H1 (cell line): ENCODE results near the gene GPC6. TPM values are rescaled to one million over a fixed set of nuclear protein-coding genes. Genes with fewer than 3 reads are reported as not detected.

Experiments used
- CTCF ChIA-PET: fragments of 300-600 bp; sonication (Branson Sonifier 250); formaldehyde crosslinking; loops from one replicate; lab custom pipeline; 2021; ENCODE audit not compliant: partially characterized antibody; lab: Charles Lee
- POLR2A ChIA-PET: fragments of 300-600 bp; sonication (Branson Sonifier 250); formaldehyde crosslinking; loops from one replicate; lab custom pipeline; 2021; ENCODE audit warnings: inconsistent platforms; ENCODE audit not compliant: partially characterized antibody; lab: Charles Lee
- DNase-seq, 2 experiments: peaks; one replicate each; pipeline versions ENCODE4 v3.0.0 to v3.0.0-alpha.2; 2010 to 2022; ENCODE audit warnings: low spot score in 2 of 2, low read depth in 1 of 2, mixed read lengths in 1 of 2
- FAIRE-seq: peaks from 2 replicates; lab custom pipeline; 2011; peaks lifted over from hg19 to GRCh38; lab: Jason Lieb, UNC
- H2AFZ ChIP-seq: 2 replicates; pipeline ENCODE4 v1.8.1; 2012; ENCODE audit warnings: low read length, inconsistent platforms
- H2AK5ac ChIP-seq: 2 replicates; pipeline ENCODE4 v1.6.1; 2013; ENCODE audit warnings: low read depth, low read length
- H2BK120ac ChIP-seq: replicated peaks from 2 replicates; pipeline ENCODE3; 2013; ENCODE audit warnings: low read depth, low read length, inconsistent platforms
- H2BK12ac ChIP-seq: 2 replicates; pipeline ENCODE4 v1.6.1; 2013; ENCODE audit warnings: low read depth, low read length
- H2BK15ac ChIP-seq: 2 replicates; pipeline ENCODE4 v1.6.1; 2013; ENCODE audit warnings: low read length
- H2BK20ac ChIP-seq: 2 replicates; pipeline ENCODE4 v1.6.1; 2013; ENCODE audit warnings: low read length
- H2BK5ac ChIP-seq: 2 replicates; pipeline ENCODE4 v1.6.1; 2013; ENCODE audit warnings: low read depth, low read length
- H3K14ac ChIP-seq: 2 replicates; pipeline ENCODE4 v1.6.1; 2013; ENCODE audit warnings: inconsistent platforms; ENCODE audit not compliant: insufficient read length
- H3K18ac ChIP-seq: 2 replicates; pipeline ENCODE4 v1.6.1; 2013; ENCODE audit warnings: low read length; ENCODE audit errors: extremely low read depth
- H3K23ac ChIP-seq: 2 replicates; pipeline ENCODE4 v1.6.1; 2013; ENCODE audit warnings: inconsistent platforms; ENCODE audit not compliant: insufficient read length
- H3K23me2 ChIP-seq: 2 replicates; pipeline ENCODE4 v1.6.1; 2013; ENCODE audit warnings: low read depth, low read length
- H3K27ac ChIP-seq: 2 replicates; pipeline ENCODE4 v1.6.1; 2011; ENCODE audit warnings: low read depth, low read length, inconsistent platforms
- H3K27me3 ChIP-seq, 4 experiments: replicated peaks in 1 of 4; 1 replicate in 1 of 4; 2 replicates in 3 of 4; pipeline versions ENCODE4 v1.6.1 to v1.8.1; 2011 to 2013; ENCODE audit warnings: low read length in 3 of 4, mild to moderate bottlenecking in 3 of 4, inconsistent platforms in 2 of 4, mixed read lengths in 2 of 4, moderate library complexity in 1 of 4; ENCODE audit not compliant: control insufficient read depth in 3 of 4, insufficient read depth in 3 of 4; ENCODE audit errors: extremely low read depth in 1 of 4
- H3K36me3 ChIP-seq, 4 experiments: 2 replicates each; pipeline versions ENCODE4 v1.6.1 to v1.8.1; 2011 to 2013; ENCODE audit warnings: mild to moderate bottlenecking in 4 of 4, low read length in 3 of 4, moderate library complexity in 2 of 4, control low read depth in 1 of 4, inconsistent platforms in 1 of 4; ENCODE audit not compliant: insufficient read depth in 4 of 4, control insufficient read depth in 2 of 4
- H3K4ac ChIP-seq: replicated peaks from 2 replicates; pipeline ENCODE3; 2013; ENCODE audit warnings: low read length, low read depth, mixed read lengths, inconsistent platforms; ENCODE audit not compliant: insufficient read length
- H3K4me1 ChIP-seq, 4 experiments: replicated peaks in 1 of 4; 1 replicate in 1 of 4; 2 replicates in 3 of 4; pipeline versions ENCODE4 v1.6.1 to v1.8.1; 2011 to 2013; ENCODE audit warnings: low read length in 3 of 4, inconsistent platforms in 2 of 4, mixed read lengths in 1 of 4; ENCODE audit not compliant: insufficient read depth in 4 of 4, control insufficient read depth in 3 of 4
- H3K4me2 ChIP-seq, 2 experiments: 2 replicates each; pipeline versions ENCODE4 v1.6.1 to v1.8.1; 2011 to 2013; ENCODE audit warnings: low read depth in 2 of 2, low read length in 2 of 2, control low read depth in 1 of 2, inconsistent platforms in 1 of 2, mild to moderate bottlenecking in 1 of 2; ENCODE audit not compliant: insufficient read depth in 1 of 2
- H3K4me3 ChIP-seq, 4 experiments: fragments of 200-600, 300-600 bp in 1 of 4; sonication (generic), shearing (Covaris generic), sonication (Bioruptor Twin) in 1 of 4; 2 replicates each; pipeline versions ENCODE4 v1.5.1 to v1.8.1; 2011 to 2016; ENCODE audit warnings: low read length in 4 of 4, low read depth in 3 of 4, control low read depth in 2 of 4, inconsistent platforms in 2 of 4, mild to moderate bottlenecking in 2 of 4, mixed read lengths in 1 of 4, moderate library complexity in 1 of 4; ENCODE audit not compliant: insufficient read depth in 2 of 4; ENCODE audit errors: extremely low read depth in 1 of 4
- H3K56ac ChIP-seq: replicated peaks from 2 replicates; pipeline ENCODE3; 2013; ENCODE audit warnings: low read depth, mild to moderate bottlenecking, mixed read lengths, low read length, inconsistent platforms; ENCODE audit not compliant: insufficient read length
- H3K79me1 ChIP-seq: 2 replicates; pipeline ENCODE4 v1.6.1; 2013; ENCODE audit warnings: low read depth, low read length, control low read depth
- H3K79me2 ChIP-seq, 2 experiments: 2 replicates each; pipeline versions ENCODE4 v1.6.1 to v1.8.1; 2012 to 2013; ENCODE audit warnings: low read length in 2 of 2, mild to moderate bottlenecking in 2 of 2, inconsistent platforms in 1 of 2; ENCODE audit not compliant: insufficient read depth in 2 of 2, control insufficient read depth in 1 of 2
- H3K9ac ChIP-seq, 4 experiments: replicated peaks in 1 of 4; 1 replicate in 1 of 4; 2 replicates in 3 of 4; pipeline versions ENCODE4 v1.6.1 to v1.8.1; 2011 to 2013; ENCODE audit warnings: low read depth in 3 of 4, low read length in 3 of 4, control low read depth in 2 of 4, mild to moderate bottlenecking in 2 of 4, moderate library complexity in 2 of 4, inconsistent platforms in 1 of 4; ENCODE audit errors: extremely low read depth in 1 of 4
- H3K9me3 ChIP-seq, 2 experiments: 2 replicates each; pipeline versions ENCODE4 v1.6.1 to v1.8.1; 2012 to 2013; ENCODE audit warnings: mild to moderate bottlenecking in 2 of 2, moderate library complexity in 2 of 2, control low read depth in 1 of 2, inconsistent platforms in 1 of 2, low read depth in 1 of 2, low read length in 1 of 2, mixed read lengths in 1 of 2; ENCODE audit not compliant: insufficient read depth in 2 of 2
- H4K20me1 ChIP-seq, 2 experiments: replicated peaks in 1 of 2; 2 replicates each; pipeline versions ENCODE3 to v1.8.1; 2011 to 2013; ENCODE audit warnings: inconsistent platforms in 2 of 2, low read length in 2 of 2, mild to moderate bottlenecking in 1 of 2; ENCODE audit not compliant: insufficient read depth in 2 of 2, control insufficient read depth in 1 of 2
- H4K5ac ChIP-seq: 2 replicates; pipeline ENCODE4 v1.6.1; 2013; ENCODE audit warnings: low read length, low read depth, mixed read lengths, inconsistent platforms; ENCODE audit not compliant: insufficient read length
- H4K8ac ChIP-seq: 2 replicates; pipeline ENCODE4 v1.8.0; 2013; ENCODE audit warnings: mild to moderate bottlenecking, moderate library complexity, low read length, inconsistent platforms; ENCODE audit not compliant: insufficient read depth; ENCODE audit errors: extremely low read depth
- H4K91ac ChIP-seq: replicated peaks from 2 replicates; pipeline ENCODE3; 2013; ENCODE audit warnings: low read length, mixed read lengths, inconsistent platforms; ENCODE audit not compliant: insufficient read length
- CBX5 ChIP-seq: fragments of 300-800, 300-1000 bp; sonication (generic); IDR thresholded peaks from 2 replicates; pipeline ENCODE4 v1.7.1; 2016; ENCODE audit warnings: antibody characterized with exemption, low read length, low read depth
- CBX8 ChIP-seq: fragments of 300-800, 300-1000 bp; sonication (generic); IDR thresholded peaks from 2 replicates; pipeline ENCODE4 v1.7.1; 2016; ENCODE audit warnings: low read depth, low read length, borderline replicate concordance
- FOSL1 ChIP-seq: IDR thresholded peaks from 2 replicates; pipeline ENCODE4 v1.6.1; 2011; ENCODE audit warnings: mild to moderate bottlenecking, low read depth, low read length, moderate library complexity; ENCODE audit not compliant: insufficient read depth
- HDAC6 ChIP-seq: IDR thresholded peaks from one replicate; pipeline ENCODE4 v1.7.1; 2012; ENCODE audit warnings: low read depth, mild to moderate bottlenecking, inconsistent platforms, low read length, moderate library complexity
- JUN ChIP-seq: IDR thresholded peaks from 2 replicates; pipeline ENCODE4 v1.6.1; 2011; ENCODE audit warnings: low read depth, mild to moderate bottlenecking, improper control_type of control experiment, low read length
- PHF8 ChIP-seq: fragments of 200-600 bp; sonication (generic); conservative IDR thresholded peaks from 2 replicates; pipeline ENCODE4 v1.7.1; 2012; ENCODE audit warnings: low read depth, mild to moderate bottlenecking, inconsistent platforms, low read length, moderate library complexity
- POU5F1 ChIP-seq: IDR thresholded peaks from 2 replicates; pipeline ENCODE4 v1.6.1; 2011; ENCODE audit warnings: low read depth, mild to moderate bottlenecking, low read length, moderate library complexity
- RBBP5 ChIP-seq: IDR thresholded peaks from 2 replicates; pipeline ENCODE4 v1.7.1; 2012; ENCODE audit warnings: low read depth, mild to moderate bottlenecking, inconsistent platforms, low read length, moderate library complexity, borderline replicate concordance
- RNF2 ChIP-seq: fragments of 200-900, 300-1000 bp; sonication (generic); IDR thresholded peaks from 2 replicates; pipeline ENCODE4 v1.7.1; 2016; ENCODE audit warnings: borderline replicate concordance, low read depth, mild to moderate bottlenecking, antibody characterized with exemption, low read length; ENCODE audit not compliant: poor library complexity, severe bottlenecking; ENCODE audit errors: missing control alignments
- RXRA ChIP-seq: IDR thresholded peaks from 2 replicates; pipeline ENCODE4 v1.6.1; 2011; ENCODE audit warnings: low read depth, mild to moderate bottlenecking, low read length, moderate library complexity; ENCODE audit not compliant: insufficient read depth
- SIN3A ChIP-seq, 2 experiments: IDR thresholded peaks in 1 of 2; conservative IDR thresholded peaks in 1 of 2; 2 replicates each; pipeline ENCODE4 v1.6.1; 2011 to 2012; ENCODE audit warnings: low read length in 2 of 2, improper control_type of control experiment in 1 of 2, low read depth in 1 of 2, mild to moderate bottlenecking in 1 of 2
- SP2 ChIP-seq: IDR thresholded peaks from 2 replicates; pipeline ENCODE4 v1.6.1; 2012; ENCODE audit warnings: mild to moderate bottlenecking, low read length, inconsistent platforms
- TCF12 ChIP-seq: IDR thresholded peaks from 2 replicates; pipeline ENCODE4 v1.6.1; 2011; ENCODE audit warnings: low read depth, mild to moderate bottlenecking, low read length
- polyA plus RNA-seq, 7 experiments: library from polyadenylated mRNA; depleted of rRNA in 3 of 7; stranded (reverse) in 5 of 7; unstranded in 2 of 7; fragments of >200 nt in 5 of 7; fragments of 200-250 nt in 2 of 7; gene quantifications; 1 replicate in 5 of 7; 2 replicates in 1 of 7; 4 replicates in 1 of 7; pipeline versions ENCODE4 v1.2.1 to v1.2.3, GENCODE V29; 2011 to 2013; ENCODE audit warnings: missing spikeins in 2 of 7, mixed read lengths in 2 of 7
- total RNA-seq: library from RNA; stranded (reverse); fragmentation: NEBNext Ultra II Directional; extraction: Animal tissue kit (Norgen Biotek cat#: 25700); gene quantifications from 2 replicates; pipeline ENCODE4 v1.2.1, GENCODE V29; 2021
- TF ChIP-seq, protein P1 (sequence below): IDR thresholded peaks from 2 replicates; pipeline ENCODE4 v1.6.1; 2012; ENCODE audit warnings: inconsistent platforms

GPC6 gene
- total and polyA plus RNA-seq, 2 of the 8 experiments (the other 6 are each of a cell fraction or from before 2014, with no cell fraction given) = 5.4 to 12.0 TPM

DNA sequence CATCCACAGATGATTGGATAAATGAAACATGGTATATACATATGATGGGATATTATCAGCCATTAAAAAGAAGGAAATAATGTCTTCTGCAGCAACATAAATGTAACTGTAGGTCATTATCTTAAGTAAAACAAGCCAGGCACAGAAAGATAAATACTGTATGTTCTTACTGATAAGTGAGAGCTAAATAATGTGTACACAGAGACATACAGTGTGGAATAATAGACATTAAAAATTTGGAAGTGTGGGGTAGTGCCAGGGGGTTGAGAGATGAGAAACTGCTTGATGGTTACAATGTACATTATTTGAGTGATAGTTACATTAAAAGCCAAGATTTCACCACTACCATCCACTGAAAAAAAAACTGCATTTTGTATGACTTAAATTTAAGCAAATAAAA is 26.0 kb upstream of the GPC6 start:
- no peak overlapping the region for H2BK20ac ChIP-seq
- no peak overlapping the region for H2AFZ ChIP-seq
- H3K18ac ChIP-seq = no peak overlapping the region
- H3K79me2 ChIP-seq = no peaks in the 10 kb centered on the region
- FAIRE-seq (no peak), DNase-seq (no peak)
- H3K36me3 ChIP-seq = no peaks in the 10 kb centered on the region
- H3K23me2 ChIP-seq = no peaks in the 10 kb centered on the region
- no peaks in the 10 kb centered on the region for H4K20me1 ChIP-seq
- H2BK5ac ChIP-seq = no peak overlapping the region
- no peak overlapping the region for H3K4me2 ChIP-seq
- H3K9ac ChIP-seq = no peak overlapping the region
- no peak overlapping the region for H2BK12ac ChIP-seq
- H3K27ac ChIP-seq = no peak overlapping the region
- H4K8ac ChIP-seq = no peak overlapping the region
- no peak overlapping the region for H4K91ac ChIP-seq
- ChIA-PET POLR2A (no interaction called here), CTCF (no interaction called here)
- H2AK5ac ChIP-seq = no peak overlapping the region
- no peaks in the 10 kb centered on the region for H3K27me3 ChIP-seq
- H3K56ac ChIP-seq = no peak overlapping the region
- H3K23ac ChIP-seq = no peak overlapping the region
- H3K9me3 ChIP-seq = peaks cover under 1 to 5% of the 10 kb centered on the region in 2 experiments; a peak in 1 of 4 replicates
- no peak overlapping the region for H2BK120ac ChIP-seq
- H3K14ac ChIP-seq = no peak overlapping the region
- no peak overlapping the region for H2BK15ac ChIP-seq
- H4K5ac ChIP-seq = no peak overlapping the region
- H3K4me3 ChIP-seq = no peak overlapping the region
- H3K4me1 ChIP-seq = 0 out of 7 replicates have a peak, but pooled peaks cover 0 to 2% (median 0%) of the 10 kb centered on the region in 4 experiments
- H3K79me1 ChIP-seq = no peaks in the 10 kb centered on the region
- no peak overlapping the region for H3K4ac ChIP-seq
- no peak for TF ChIP-seq RXRA
- TF ChIP-seq POU5F1 = no peak
- no peak for TF ChIP-seq JUN
- no peak for TF ChIP-seq TCF12
- no peak for TF ChIP-seq RNF2
- no peak for TF ChIP-seq CBX8
- TF ChIP-seq, protein P1, sequence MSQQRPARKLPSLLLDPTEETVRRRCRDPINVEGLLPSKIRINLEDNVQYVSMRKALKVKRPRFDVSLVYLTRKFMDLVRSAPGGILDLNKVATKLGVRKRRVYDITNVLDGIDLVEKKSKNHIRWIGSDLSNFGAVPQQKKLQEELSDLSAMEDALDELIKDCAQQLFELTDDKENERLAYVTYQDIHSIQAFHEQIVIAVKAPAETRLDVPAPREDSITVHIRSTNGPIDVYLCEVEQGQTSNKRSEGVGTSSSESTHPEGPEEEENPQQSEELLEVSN = no peak
- TF ChIP-seq SP2 = no peak
- no peak for TF ChIP-seq RBBP5
- TF ChIP-seq SIN3A (conservative IDR thresholded peaks at IDR 0.05 in 1 of 2, IDR thresholded peaks at IDR 0.05 in 1 of 2; ENCODE audit: low read depth in 1 of 2, low read length in 2 of 2) = no peak
- no peak for TF ChIP-seq FOSL1
- TF ChIP-seq CBX5 = no peak
- no peak for TF ChIP-seq HDAC6
- no peak for TF ChIP-seq PHF8
